RWPE1 (cell line): ENCODE results near the gene LRRK2.
A peak's percentile ranks its signal among the peaks of the same experiment; 100 is the strongest.

ENCODE experiments used
- CTCF ChIA-PET: fragments of 350-600 bp; sonication (Branson Sonifier 250); formaldehyde crosslinking; extraction: SDS; loops from one replicate; lab custom pipeline; 2021; lab: Yijun Ruan, JAX
- POLR2A ChIA-PET: fragments of 400-600 bp; formaldehyde crosslinking; extraction: SDS; loops from one replicate; lab custom pipeline; 2020; ENCODE audit warnings: antibody characterized with exemption; ENCODE audit not compliant: low non-redundant PET; lab: Yijun Ruan, JAX
- DNase-seq: peaks from one replicate; pipeline ENCODE4 v3.0.0; 2012; ENCODE audit warnings: low spot score
- H3K27ac ChIP-seq: fragments of 450-650 bp; 2 replicates; pipeline ENCODE4 v1.5.1; 2017
- TF ChIP-seq, protein P1 (sequence below): fragments of 450-650 bp; conservative IDR thresholded peaks from 2 replicates; pipeline ENCODE4 v1.5.1; 2017; ENCODE audit warnings: low read depth, mild to moderate bottlenecking

Gene LRRK2

DNA sequence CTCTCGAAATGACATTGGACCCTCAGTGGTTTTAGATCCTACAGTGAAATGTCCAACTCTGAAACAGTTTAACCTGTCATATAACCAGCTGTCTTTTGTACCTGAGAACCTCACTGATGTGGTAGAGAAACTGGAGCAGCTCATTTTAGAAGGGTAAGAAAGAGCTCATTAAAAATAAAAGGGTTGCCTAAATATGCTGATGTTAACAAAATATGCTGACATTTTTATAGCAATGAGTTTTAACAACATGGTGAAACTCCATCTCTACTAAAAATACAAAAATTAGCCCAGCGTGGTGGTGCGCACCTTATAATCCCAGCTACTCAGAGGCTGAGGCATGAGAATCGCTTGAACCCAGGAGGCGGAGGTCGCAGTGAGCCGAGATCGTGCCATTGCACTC is 73.5 kb downstream of the LRRK2 start:
- no peak overlapping the region for H3K27ac ChIP-seq
- no peak for DNase-seq
- TF ChIP-seq, protein P1, sequence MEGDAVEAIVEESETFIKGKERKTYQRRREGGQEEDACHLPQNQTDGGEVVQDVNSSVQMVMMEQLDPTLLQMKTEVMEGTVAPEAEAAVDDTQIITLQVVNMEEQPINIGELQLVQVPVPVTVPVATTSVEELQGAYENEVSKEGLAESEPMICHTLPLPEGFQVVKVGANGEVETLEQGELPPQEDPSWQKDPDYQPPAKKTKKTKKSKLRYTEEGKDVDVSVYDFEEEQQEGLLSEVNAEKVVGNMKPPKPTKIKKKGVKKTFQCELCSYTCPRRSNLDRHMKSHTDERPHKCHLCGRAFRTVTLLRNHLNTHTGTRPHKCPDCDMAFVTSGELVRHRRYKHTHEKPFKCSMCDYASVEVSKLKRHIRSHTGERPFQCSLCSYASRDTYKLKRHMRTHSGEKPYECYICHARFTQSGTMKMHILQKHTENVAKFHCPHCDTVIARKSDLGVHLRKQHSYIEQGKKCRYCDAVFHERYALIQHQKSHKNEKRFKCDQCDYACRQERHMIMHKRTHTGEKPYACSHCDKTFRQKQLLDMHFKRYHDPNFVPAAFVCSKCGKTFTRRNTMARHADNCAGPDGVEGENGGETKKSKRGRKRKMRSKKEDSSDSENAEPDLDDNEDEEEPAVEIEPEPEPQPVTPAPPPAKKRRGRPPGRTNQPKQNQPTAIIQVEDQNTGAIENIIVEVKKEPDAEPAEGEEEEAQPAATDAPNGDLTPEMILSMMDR, result no peak
- POLR2A ChIA-PET, result no interaction called here
- CTCF ChIA-PET, result no interaction called here

DNA sequence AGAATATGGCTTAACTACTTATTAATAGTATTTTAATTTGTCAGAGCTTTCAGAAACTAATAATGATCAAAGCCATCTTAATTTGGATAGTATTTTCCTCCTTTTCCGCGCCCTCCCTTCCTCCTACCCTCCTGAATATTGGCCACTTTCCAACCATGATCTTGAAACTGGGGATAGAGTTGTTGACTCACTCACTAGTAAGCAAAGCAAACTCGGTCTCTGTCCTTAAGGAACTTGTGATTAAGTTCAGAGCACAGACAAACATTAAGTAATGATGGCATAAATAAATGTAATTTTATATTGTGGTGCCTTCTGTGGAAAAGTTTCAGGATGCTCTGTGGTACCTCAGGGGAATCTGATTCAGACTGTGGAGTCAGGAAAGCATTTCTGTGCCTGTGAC is 75.7 kb downstream of the LRRK2 start:
- TF ChIP-seq, protein P1, result no peak
- no peak for DNase-seq
- CTCF ChIA-PET, result no interaction called here
- POLR2A ChIA-PET, result no interaction called here
- H3K27ac ChIP-seq, result no peak overlapping the region

DNA sequence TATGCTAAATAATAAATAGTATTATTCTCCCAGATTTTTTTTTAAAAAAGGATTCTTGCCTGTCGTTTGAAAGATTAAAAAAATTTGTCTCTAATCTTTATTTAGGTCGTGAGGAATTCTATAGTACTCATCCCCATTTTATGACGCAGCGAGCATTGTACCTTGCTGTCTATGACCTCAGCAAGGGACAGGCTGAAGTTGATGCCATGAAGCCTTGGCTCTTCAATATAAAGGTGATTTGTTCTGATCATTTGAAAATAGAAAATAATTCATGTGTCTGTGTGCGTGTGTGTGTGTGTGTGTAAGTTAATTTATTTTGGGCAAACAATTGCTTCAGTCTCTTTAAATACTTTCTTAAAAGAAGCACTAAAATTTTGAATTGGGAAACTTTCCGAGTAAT is 84.2 kb downstream of the LRRK2 start:
- ChIA-PET POLR2A (no interaction called here), CTCF (no interaction called here)
- TF ChIP-seq, protein P1, result no peak
- no peak for DNase-seq
- H3K27ac ChIP-seq, result no peak overlapping the region

DNA sequence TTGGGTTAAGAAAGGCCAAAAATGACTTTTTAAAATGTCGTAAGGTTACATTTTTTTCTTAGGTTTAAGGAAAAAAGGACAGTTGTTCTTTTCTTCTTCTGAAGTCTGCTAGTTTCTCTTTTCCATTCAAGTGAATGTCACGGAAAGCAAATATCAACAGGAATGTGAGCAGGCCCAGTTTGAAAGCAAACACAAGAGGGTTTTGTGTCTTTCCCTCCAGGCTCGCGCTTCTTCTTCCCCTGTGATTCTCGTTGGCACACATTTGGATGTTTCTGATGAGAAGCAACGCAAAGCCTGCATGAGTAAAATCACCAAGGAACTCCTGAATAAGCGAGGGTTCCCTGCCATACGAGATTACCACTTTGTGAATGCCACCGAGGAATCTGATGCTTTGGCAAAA is 85.4 kb downstream of the LRRK2 start:
- no peak for DNase-seq
- no peak overlapping the region for H3K27ac ChIP-seq
- CTCF ChIA-PET, result no interaction called here
- POLR2A ChIA-PET, result no interaction called here
- TF ChIP-seq, protein P1, result no peak

DNA sequence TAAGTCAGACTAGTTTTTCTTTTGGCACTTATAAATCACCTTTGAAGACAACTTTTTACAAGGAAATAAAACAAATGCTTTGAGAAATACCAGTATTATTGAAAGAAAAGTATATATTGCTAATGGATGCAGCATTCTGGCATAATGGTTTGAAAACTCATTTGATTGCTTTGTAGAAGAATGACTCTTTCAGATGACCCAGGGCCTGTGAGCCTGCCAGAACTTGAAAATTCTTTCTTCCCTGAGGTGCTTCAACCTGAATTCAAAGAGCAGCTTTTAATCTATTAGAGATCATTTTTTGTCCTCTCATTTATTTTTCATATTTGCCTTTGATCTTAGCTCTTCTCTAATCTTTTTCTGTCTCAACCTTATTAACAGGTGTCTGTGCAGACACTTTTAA is 87.4 kb downstream of the LRRK2 start:
- TF ChIP-seq, protein P1, result no peak
- ChIA-PET POLR2A (no interaction called here), CTCF (interaction anchor here (0.7 to 1.4 kb wide), 2 partner anchors 14 to 157 kb away, joined by 3 read pairs; no protein-coding TSS in a partner anchor)
- DNase-seq, result no peak
- H3K27ac ChIP-seq, result no peak overlapping the region

DNA sequence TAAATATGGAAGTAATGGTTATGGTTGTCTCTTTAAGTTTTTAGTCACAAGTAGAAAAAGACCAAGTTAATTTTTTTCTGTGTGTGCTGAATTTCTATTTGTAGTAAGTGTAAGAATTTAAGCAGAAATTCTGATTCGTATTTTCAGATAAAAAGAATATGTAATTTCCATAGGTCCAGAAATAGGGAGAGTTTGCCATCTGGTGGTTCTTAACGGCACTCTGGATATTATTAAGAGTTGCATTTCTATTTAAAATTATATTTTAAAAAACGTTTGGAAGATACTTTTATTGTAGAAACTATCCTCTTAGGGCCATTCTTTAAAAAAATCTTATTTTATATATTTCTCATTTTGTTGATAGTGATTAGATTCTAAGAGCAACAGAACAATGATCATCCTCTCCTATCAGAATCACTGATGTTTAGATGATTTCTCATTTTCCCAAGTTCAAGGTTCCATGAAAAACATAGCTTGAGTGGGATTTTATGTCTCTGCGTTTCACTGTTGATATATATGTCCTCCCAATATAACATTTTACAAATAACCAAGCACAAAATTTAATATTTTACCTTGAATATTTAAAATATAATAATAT is 88.3 kb downstream of the LRRK2 start:
- TF ChIP-seq, protein P1, result peak; percentile 51
- POLR2A ChIA-PET, result no interaction called here
- H3K27ac ChIP-seq, result no peak overlapping the region
- CTCF ChIA-PET, result interaction anchor here (0.5 to 0.8 kb wide), 3 partner anchors 13 to 1487 kb away, joined by 3 read pairs; no protein-coding TSS in a partner anchor
- DNase-seq, result peak; percentile 13
